ENCODE measurements around the gene C12orf75. TPM values are rescaled to one million over a fixed set of nuclear protein-coding genes. Genes with fewer than 3 reads are reported as not detected.
A peak's percentile ranks its signal among the peaks of the same experiment; 100 is the strongest.

Gene C12orf75
- total and polyA plus RNA-seq, 2 of the 13 experiments (the other 11 are each of a cell fraction or from before 2014, with no cell fraction given) = 16.1 to 19.8 TPM

- Histone ChIP-seq H2AFZ (ENCODE audit: low read length) (no peak overlapping the region), H3K27me3 (ENCODE audit: control insufficient read depth in 1 of 2, insufficient read depth in 2 of 2, low read length in 2 of 2) (no peaks in the 10 kb centered on the region), H3K27ac (ENCODE audit: extremely low read length, insufficient read depth, low read length) (no peak overlapping the region), H3K4me1 (ENCODE audit: insufficient read depth, low read length) (peaks cover 7% of the 10 kb centered on the region), H3K79me2 (ENCODE audit: insufficient read depth, low read length) (no peaks in the 10 kb centered on the region), H4K20me1 (ENCODE audit: insufficient read depth, low read length) (no peaks in the 10 kb centered on the region), H3K36me3 (replicated peaks in 1 of 2; ENCODE audit: control insufficient read depth in 1 of 2, insufficient read depth in 2 of 2, low read length in 2 of 2) (no peaks in the 10 kb centered on the region), H3K9me3 (ENCODE audit: low read length) (no peaks in the 10 kb centered on the region), H3K9ac (ENCODE audit: insufficient read depth, low read depth, low read length) (no peak overlapping the region), H3K4me2 (ENCODE audit: low read depth, low read length) (no peak overlapping the region; the same call in 1 of the 2 replicates), H3K4me3 (replicated peaks in 1 of 3; ENCODE audit: insufficient read depth in 1 of 3, low read depth in 2 of 3, low read length in 3 of 3) (no peak overlapping the region)
- WGBS (ENCODE audit: low lambda C conversion rate) = 50% methylated on average over 7 of the region's 7 CpGs
- DNase-seq (ENCODE audit: low spot score) (peak; percentile 13), FAIRE-seq (no peak), ATAC-seq (peak; percentile 69)
- TF ChIP-seq RAD21 (CRISPR knock-in tag; IDR thresholded peaks at IDR 0.05) (peak; percentile 27; the same call in 1 of the 2 replicates), ATF2 (CRISPR knock-in tag; IDR thresholded peaks at IDR 0.05) (no peak), SKI (IDR thresholded peaks at IDR 0.05; ENCODE audit: partially characterized antibody) (no peak), STAG1 (CRISPR knock-in tag; IDR thresholded peaks at IDR 0.05) (peak; percentile 55), NR2F6 (IDR thresholded peaks at IDR 0.05) (0 out of 2 replicates have a peak, but pooled peaks have one; percentile 27), NR2F6 (CRISPR knock-in tag; IDR thresholded peaks at IDR 0.05) (no peak)
- TF ChIP-seq, protein P1, sequence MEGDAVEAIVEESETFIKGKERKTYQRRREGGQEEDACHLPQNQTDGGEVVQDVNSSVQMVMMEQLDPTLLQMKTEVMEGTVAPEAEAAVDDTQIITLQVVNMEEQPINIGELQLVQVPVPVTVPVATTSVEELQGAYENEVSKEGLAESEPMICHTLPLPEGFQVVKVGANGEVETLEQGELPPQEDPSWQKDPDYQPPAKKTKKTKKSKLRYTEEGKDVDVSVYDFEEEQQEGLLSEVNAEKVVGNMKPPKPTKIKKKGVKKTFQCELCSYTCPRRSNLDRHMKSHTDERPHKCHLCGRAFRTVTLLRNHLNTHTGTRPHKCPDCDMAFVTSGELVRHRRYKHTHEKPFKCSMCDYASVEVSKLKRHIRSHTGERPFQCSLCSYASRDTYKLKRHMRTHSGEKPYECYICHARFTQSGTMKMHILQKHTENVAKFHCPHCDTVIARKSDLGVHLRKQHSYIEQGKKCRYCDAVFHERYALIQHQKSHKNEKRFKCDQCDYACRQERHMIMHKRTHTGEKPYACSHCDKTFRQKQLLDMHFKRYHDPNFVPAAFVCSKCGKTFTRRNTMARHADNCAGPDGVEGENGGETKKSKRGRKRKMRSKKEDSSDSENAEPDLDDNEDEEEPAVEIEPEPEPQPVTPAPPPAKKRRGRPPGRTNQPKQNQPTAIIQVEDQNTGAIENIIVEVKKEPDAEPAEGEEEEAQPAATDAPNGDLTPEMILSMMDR (CRISPR knock-in tag; IDR thresholded peaks at IDR 0.05) = peak; percentile 64
- intact Hi-C loops (cut with micrococcal nuclease; ENCODE audit: unreplicated experiment) (no loop called here), in situ Hi-C loops (cut with HindIII; ENCODE audit: extremely low pct_ligation_motif_present, low pct_unique_long_range_greater_than_20kb) (loop anchor here (25.0 kb wide), 1 partner anchor 392 kb away; the partner anchor contains the start of gene NOPCHAP1)
- ChIA-PET CTCF (ENCODE audit: low intra/inter-chr PET ratio, low total read pairs) (no interaction called here), POLR2A (no interaction called here)
- BruUV-seq (replicated peaks) = no TSS peak
Measured at GRCh38 chr12:105378911-105379310, 48.4 kb downstream of the C12orf75 start.

Measured in HepG2 (cell line).